Astrocyte (in vitro differentiated cells and primary cell): ENCODE measurements around the gene ITPRIP. TPM values are rescaled to one million over a fixed set of nuclear protein-coding genes. Genes with fewer than 3 reads are reported as not detected.

Experiments used
- DNase-seq: peaks from one replicate; pipeline ENCODE4 v3.0.0-alpha.2; 2010; ENCODE audit warnings: low read depth
- FAIRE-seq: peaks from 2 replicates; lab custom pipeline; 2011; peaks lifted over from hg19 to GRCh38; lab: Jason Lieb, UNC
- H2AFZ ChIP-seq: 2 replicates; pipeline ENCODE4 v1.6.0; 2012; ENCODE audit warnings: low read depth, low read length, inconsistent platforms
- H3K27ac ChIP-seq: 2 replicates; pipeline ENCODE4 v1.5.1; 2011; ENCODE audit warnings: low read depth, low read length, inconsistent platforms
- H3K27me3 ChIP-seq: 2 replicates; pipeline ENCODE4 v1.6.0; 2011; ENCODE audit warnings: low read length, inconsistent platforms; ENCODE audit not compliant: insufficient read depth
- H3K36me3 ChIP-seq: 2 replicates; pipeline ENCODE4 v1.5.1; 2011; ENCODE audit warnings: low read length, inconsistent platforms; ENCODE audit not compliant: insufficient read depth
- H3K4me1 ChIP-seq: 2 replicates; pipeline ENCODE4 v1.5.1; 2011; ENCODE audit warnings: low read length, inconsistent platforms; ENCODE audit not compliant: insufficient read depth
- H3K4me2 ChIP-seq: 2 replicates; pipeline ENCODE4 v1.6.0; 2012; ENCODE audit warnings: low read length, inconsistent platforms
- H3K4me3 ChIP-seq: 2 replicates; pipeline ENCODE4 v1.5.1; 2011; ENCODE audit warnings: low read depth, mild to moderate bottlenecking, low read length, inconsistent platforms; ENCODE audit not compliant: insufficient read depth
- H3K79me2 ChIP-seq: 2 replicates; pipeline ENCODE4 v1.6.0; 2012; ENCODE audit warnings: mild to moderate bottlenecking, low read length, inconsistent platforms; ENCODE audit not compliant: insufficient read depth
- H3K9ac ChIP-seq: 2 replicates; pipeline ENCODE4 v1.6.0; 2012; ENCODE audit warnings: mild to moderate bottlenecking, low read length, inconsistent platforms
- H3K9me3 ChIP-seq: 2 replicates; pipeline ENCODE4 v1.5.1; 2012; ENCODE audit warnings: low read depth, mild to moderate bottlenecking, low read length, inconsistent platforms; ENCODE audit not compliant: insufficient read depth
- H4K20me1 ChIP-seq: 2 replicates; pipeline ENCODE4 v1.6.0; 2012; ENCODE audit warnings: low read length, inconsistent platforms; ENCODE audit not compliant: insufficient read depth
- H3K27ac Mint-ChIP-seq: one replicate; pipeline ENCODE4 v1.8.0; 2021; ENCODE audit warnings: mild to moderate bottlenecking, mixed read lengths; ENCODE audit not compliant: unreplicated experiment
- H3K27me3 Mint-ChIP-seq: one replicate; pipeline ENCODE4 v1.8.0; 2021; ENCODE audit warnings: low read depth, mixed read lengths; ENCODE audit not compliant: unreplicated experiment
- H3K36me3 Mint-ChIP-seq: one replicate; pipeline ENCODE4 v1.8.0; 2021; ENCODE audit warnings: low read depth, mixed read lengths; ENCODE audit not compliant: unreplicated experiment
- H3K4me1 Mint-ChIP-seq: one replicate; pipeline ENCODE4 v1.8.0; 2021; ENCODE audit warnings: low read depth, mixed read lengths; ENCODE audit not compliant: unreplicated experiment
- H3K4me3 Mint-ChIP-seq: one replicate; pipeline ENCODE4 v1.8.0; 2021; ENCODE audit warnings: mild to moderate bottlenecking, moderate library complexity, mixed read lengths; ENCODE audit not compliant: unreplicated experiment
- H3K9me3 Mint-ChIP-seq: one replicate; pipeline ENCODE4 v1.8.0; 2021; ENCODE audit warnings: mild to moderate bottlenecking, mixed read lengths; ENCODE audit not compliant: unreplicated experiment
- EZH2 ChIP-seq: IDR thresholded peaks from 2 replicates; pipeline ENCODE4 v1.6.1; 2012; ENCODE audit warnings: mild to moderate bottlenecking, low read length, inconsistent platforms; ENCODE audit not compliant: insufficient read depth
- total RNA-seq: library from RNA; stranded (reverse); gene quantifications from 2 replicates; pipeline ENCODE4 v1.2.1, GENCODE V29; 2021
- TF ChIP-seq, protein P1 (sequence below): IDR thresholded peaks from 2 replicates; pipeline ENCODE4 v1.5.1; 2011; ENCODE audit warnings: low read depth, mild to moderate bottlenecking, inconsistent platforms, low read length, moderate library complexity; ENCODE audit not compliant: insufficient read depth

Gene ITPRIP
- total RNA-seq, 1 donor from 2014 or later: 21.9 TPM

- Histone ChIP-seq H4K20me1 (peaks cover 14% of the 10 kb centered on the region), H3K9me3 (no peaks in the 10 kb centered on the region), H3K4me3 (peak overlapping the region; percentile 83), H3K79me2 (peaks cover 54% of the 10 kb centered on the region), H3K9ac (peak overlapping the region; percentile 91), H2AFZ (no peak overlapping the region), H3K4me1 (peaks cover 7% of the 10 kb centered on the region), H3K4me2 (peak overlapping the region; percentile 86), H3K36me3 (peaks cover 43% of the 10 kb centered on the region), H3K27ac (peak overlapping the region; percentile 85), H3K27me3 (no peaks in the 10 kb centered on the region)
- Mint-ChIP-seq H3K36me3 (peaks cover 11% of the 10 kb centered on the region), H3K9me3 (no peaks in the 10 kb centered on the region), H3K4me3 (peak overlapping the region; percentile 95), H3K4me1 (peaks cover 8% of the 10 kb centered on the region), H3K27ac (peak overlapping the region; percentile 89), H3K27me3 (no peaks in the 10 kb centered on the region)
- FAIRE-seq (no peak), DNase-seq (no peak)
- TF ChIP-seq EZH2: no peak
- TF ChIP-seq, protein P1, sequence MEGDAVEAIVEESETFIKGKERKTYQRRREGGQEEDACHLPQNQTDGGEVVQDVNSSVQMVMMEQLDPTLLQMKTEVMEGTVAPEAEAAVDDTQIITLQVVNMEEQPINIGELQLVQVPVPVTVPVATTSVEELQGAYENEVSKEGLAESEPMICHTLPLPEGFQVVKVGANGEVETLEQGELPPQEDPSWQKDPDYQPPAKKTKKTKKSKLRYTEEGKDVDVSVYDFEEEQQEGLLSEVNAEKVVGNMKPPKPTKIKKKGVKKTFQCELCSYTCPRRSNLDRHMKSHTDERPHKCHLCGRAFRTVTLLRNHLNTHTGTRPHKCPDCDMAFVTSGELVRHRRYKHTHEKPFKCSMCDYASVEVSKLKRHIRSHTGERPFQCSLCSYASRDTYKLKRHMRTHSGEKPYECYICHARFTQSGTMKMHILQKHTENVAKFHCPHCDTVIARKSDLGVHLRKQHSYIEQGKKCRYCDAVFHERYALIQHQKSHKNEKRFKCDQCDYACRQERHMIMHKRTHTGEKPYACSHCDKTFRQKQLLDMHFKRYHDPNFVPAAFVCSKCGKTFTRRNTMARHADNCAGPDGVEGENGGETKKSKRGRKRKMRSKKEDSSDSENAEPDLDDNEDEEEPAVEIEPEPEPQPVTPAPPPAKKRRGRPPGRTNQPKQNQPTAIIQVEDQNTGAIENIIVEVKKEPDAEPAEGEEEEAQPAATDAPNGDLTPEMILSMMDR: no peak
Measured at GRCh38 chr10:104267721-104268404, 70.4 kb downstream of the ITPRIP start.

DNA sequence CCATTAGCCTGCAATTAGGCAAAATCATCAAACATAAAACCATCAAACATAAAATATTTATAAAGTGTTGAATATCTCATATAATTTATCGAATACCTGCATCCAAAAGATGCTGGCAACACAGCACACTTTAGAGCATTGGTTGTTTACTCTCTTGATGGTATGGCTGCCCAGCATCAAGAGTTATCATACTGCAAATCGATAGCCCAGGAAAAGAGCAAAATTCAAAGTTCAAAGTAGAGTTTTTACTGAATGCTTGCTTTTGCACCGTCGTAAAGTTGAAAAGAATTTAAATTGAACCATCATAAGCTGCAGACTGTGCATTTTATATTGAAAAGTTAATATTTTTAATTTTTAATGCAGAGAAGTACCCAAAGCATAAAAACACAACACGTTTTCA is 73.5 kb downstream of the ITPRIP start:
- no peak overlapping the region for H2AFZ ChIP-seq
- no peak for TF ChIP-seq EZH2
- TF ChIP-seq, protein P1: no peak
- H3K9me3 ChIP-seq: no peaks in the 10 kb centered on the region
- H3K9me3 Mint-ChIP-seq: no peaks in the 10 kb centered on the region
- no peaks in the 10 kb centered on the region for H3K27me3 ChIP-seq
- peaks cover 16% of the 10 kb centered on the region for H3K36me3 Mint-ChIP-seq
- H3K4me1 Mint-ChIP-seq: peaks cover 31% of the 10 kb centered on the region
- H3K4me1 ChIP-seq: peaks cover 22% of the 10 kb centered on the region
- no peak overlapping the region for H3K27ac ChIP-seq
- H3K9ac ChIP-seq: no peak overlapping the region
- peaks cover 73% of the 10 kb centered on the region for H3K79me2 ChIP-seq
- no peak overlapping the region for H3K4me3 ChIP-seq
- no peak overlapping the region for H3K4me2 ChIP-seq
- no peak overlapping the region for H3K27ac Mint-ChIP-seq
- H4K20me1 ChIP-seq: peaks cover 22% of the 10 kb centered on the region
- H3K4me3 Mint-ChIP-seq: no peak overlapping the region
- FAIRE-seq (no peak), DNase-seq (no peak)
- H3K27me3 Mint-ChIP-seq: no peaks in the 10 kb centered on the region
- H3K36me3 ChIP-seq: peaks cover 61% of the 10 kb centered on the region

- H4K20me1 ChIP-seq: peaks cover 31% of the 10 kb centered on the region
- no peak for FAIRE-seq
- no peaks in the 10 kb centered on the region for H3K9me3 Mint-ChIP-seq
- H3K4me3 ChIP-seq: no peak overlapping the region
- no peaks in the 10 kb centered on the region for H3K9me3 ChIP-seq
- peaks cover 19% of the 10 kb centered on the region for H3K4me1 ChIP-seq
- H3K4me1 Mint-ChIP-seq: peaks cover 37% of the 10 kb centered on the region
- H2AFZ ChIP-seq: no peak overlapping the region
- no peak overlapping the region for H3K4me3 Mint-ChIP-seq
- H3K79me2 ChIP-seq: peaks cover 76% of the 10 kb centered on the region
- DNase-seq: no peak
- no peak overlapping the region for H3K9ac ChIP-seq
- H3K36me3 ChIP-seq: peaks cover 73% of the 10 kb centered on the region
- peaks cover 20% of the 10 kb centered on the region for H3K36me3 Mint-ChIP-seq
- H3K27me3 ChIP-seq: no peaks in the 10 kb centered on the region
- no peak overlapping the region for H3K27ac ChIP-seq
- H3K27me3 Mint-ChIP-seq: no peaks in the 10 kb centered on the region
- no peak overlapping the region for H3K27ac Mint-ChIP-seq
- TF ChIP-seq, protein P1: no peak
- no peak for TF ChIP-seq EZH2
- H3K4me2 ChIP-seq: no peak overlapping the region
Measured at GRCh38 chr10:104262055-104262454, 76.2 kb downstream of the ITPRIP start.
